ENCODE results near the gene ISLR2.

ISLR2 gene

GRCh38 chr15:74129586-74130154 lies 716 bp upstream of the ISLR2 start:
- no peak for DNase-seq (ENCODE audit: low spot score)

DNA sequence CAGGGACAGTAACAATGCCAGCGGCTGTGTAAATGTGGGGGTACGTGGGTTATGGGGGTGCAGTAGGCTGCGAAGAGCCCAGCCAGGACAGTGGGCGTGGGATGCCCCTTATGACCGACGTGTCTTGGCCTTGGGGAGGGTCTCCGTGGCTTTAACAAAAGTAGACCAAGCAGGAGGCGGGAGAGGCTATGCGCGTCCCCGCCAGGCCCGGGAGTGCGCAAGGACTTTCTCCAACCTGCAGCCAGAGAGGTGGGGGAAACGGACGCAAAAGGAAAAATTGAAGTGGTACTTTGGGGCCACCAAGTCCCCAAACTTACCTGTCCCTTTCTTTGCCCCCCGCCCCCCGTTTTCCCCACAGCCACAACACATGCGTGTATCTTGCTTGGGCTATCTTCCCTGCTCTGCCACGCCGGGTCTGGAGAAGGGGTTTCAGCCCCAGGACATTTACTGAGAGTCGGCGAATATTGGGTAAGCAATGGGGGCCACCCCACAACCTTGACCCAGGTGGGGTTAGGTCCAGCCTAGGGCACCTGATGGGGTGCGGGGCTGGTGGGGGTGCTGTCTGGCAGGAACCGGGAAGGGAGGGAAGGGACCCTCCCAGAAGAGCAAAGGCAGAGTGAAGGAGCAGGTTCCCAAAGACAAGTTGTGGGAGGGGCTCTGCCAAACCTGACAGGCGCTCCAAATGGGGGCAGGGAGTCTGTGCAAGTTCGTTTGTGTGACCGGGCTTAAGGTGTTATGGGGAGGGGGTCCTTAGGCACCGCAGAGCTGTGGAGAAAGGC lies 652 bp downstream of the ISLR2 start:
- DNase-seq (ENCODE audit: low spot score), result no peak

GRCh38 chr15:74131628-74132413 lies 1.4 kb downstream of the ISLR2 start:
- no peak for DNase-seq (ENCODE audit: low spot score)

- DNase-seq (ENCODE audit: low spot score), result no peak
These were observed 2.6 kb downstream of the ISLR2 start for GRCh38 chr15:74132681-74133651.

GRCh38 chr15:74133694-74134386 lies 3.5 kb downstream of the ISLR2 start:
- DNase-seq (ENCODE audit: low spot score), result no peak

- DNase-seq (ENCODE audit: low spot score), result no peak
These were observed 4.1 kb downstream of the ISLR2 start for GRCh38 chr15:74134387-74135027.

DNA sequence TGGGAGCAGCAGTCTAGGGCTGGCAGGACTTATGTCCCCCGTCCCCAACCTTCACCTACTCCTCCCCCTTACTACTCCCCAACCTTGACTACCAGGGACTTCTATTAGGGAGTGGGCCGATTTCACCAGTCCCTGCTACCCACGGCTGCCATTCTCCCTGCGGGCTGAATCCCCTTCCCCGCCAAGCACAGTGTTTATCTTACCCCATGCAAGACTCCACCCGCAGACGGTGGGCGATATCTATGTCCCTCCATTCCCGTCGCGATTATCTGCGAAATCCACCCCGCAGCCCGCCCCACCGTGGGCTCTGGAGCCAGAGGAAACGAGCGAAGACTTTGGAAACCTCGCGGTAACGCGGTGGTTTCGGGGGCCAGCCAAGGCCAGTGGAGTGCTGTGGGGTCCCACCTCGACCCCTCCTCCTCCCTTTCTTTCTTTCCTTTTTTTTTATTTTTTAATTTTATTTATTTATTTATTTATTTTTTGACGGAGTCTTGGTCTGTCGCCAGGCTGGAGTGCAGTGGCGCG lies 4.7 kb downstream of the ISLR2 start:
- DNase-seq (ENCODE audit: low spot score), result no peak

DNA sequence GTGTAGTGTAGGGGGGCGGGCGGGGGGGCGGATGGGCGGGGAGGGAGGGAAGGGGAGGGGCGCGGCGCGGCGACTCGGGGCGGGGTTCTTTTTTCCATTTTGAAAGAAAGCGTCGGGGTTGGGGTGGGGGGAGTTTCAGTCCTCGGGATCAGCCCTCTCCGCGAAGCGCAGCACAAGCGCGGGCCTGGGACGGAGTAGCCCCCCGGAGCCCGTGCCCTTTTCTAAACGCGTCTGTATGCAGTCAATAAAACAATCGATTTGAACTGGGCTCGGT lies 6.1 kb downstream of the ISLR2 start:
- no peak for DNase-seq (ENCODE audit: low spot score)

GRCh38 chr15:74136814-74137536 lies 6.6 kb downstream of the ISLR2 start:
- DNase-seq (ENCODE audit: low spot score), result no peak

- DNase-seq (ENCODE audit: low spot score), result no peak
These were observed 7.1 kb downstream of the ISLR2 start for GRCh38 chr15:74137537-74137894.

DNA sequence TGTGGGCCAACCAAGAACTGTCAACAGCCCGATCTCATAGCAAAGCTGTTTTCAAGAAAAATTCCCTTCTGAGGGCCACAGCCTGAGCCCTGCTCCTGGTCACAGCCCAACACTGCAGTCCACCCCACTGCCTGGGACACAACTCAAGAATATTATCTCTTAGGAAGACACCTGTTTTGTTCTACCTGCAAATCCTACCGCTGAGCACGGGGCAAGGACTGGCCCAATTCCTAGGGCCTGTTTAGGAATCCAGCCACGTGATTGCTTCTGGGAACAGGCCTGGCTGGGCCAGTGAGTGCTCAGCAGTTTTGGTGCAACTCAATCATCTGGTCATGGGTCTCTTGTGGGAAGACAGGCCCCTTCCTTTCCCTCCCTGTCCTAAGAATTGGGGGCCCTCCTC lies 8.3 kb downstream of the ISLR2 start:
- no peak for DNase-seq (ENCODE audit: low spot score)

DNA sequence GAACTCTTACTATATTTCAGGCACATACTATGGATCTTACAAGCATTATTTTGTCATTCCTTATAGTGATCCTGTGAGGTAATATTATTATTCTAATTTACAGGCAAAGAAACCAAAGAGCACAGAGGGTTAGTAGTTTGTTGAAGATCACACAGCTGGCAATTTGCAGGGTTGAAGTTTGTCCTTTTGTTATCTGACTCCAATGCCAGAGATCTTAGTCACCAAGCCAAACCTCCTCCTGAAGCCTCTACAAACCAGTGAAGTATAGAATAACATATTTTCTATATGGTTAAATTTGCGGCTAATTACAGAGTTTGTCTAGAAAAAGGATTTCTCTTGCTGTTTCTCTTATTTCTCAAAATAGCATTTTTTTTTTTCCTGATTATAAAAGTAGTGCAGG lies 11.2 kb downstream of the ISLR2 start:
- no peak for DNase-seq (ENCODE audit: low spot score)

DNA sequence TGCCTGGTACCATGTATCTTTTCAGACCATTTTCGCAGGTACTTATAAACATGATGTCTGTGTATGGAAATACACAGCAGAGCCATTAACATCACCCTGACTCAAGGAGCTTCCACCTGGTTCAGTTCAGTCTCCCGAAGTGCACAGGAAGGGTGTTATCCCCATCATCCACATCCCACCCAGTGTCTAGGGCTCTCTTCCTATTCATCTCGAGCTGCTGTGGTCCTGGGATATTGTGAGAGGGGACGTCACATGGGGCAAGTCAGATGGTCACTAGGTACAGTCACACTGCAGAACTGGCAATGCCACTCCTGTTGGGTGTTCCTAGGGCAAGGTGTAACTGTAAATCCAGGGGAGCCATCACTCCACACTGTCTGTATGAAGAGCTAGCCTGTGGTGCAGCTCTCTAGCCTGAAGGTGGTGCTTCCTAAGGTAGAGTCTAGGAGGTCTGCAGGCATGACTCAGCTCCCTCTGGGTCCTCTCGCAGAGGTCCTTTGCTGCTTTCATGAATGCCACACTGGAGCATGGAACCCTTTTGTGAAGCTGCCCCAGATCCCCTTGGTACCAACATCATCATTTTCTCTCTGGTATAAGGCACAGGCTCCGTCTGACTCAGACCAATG lies 13.9 kb downstream of the ISLR2 start:
- no peak for DNase-seq (ENCODE audit: low spot score)

- no peak for DNase-seq (ENCODE audit: low spot score)
These were observed 16.0 kb downstream of the ISLR2 start for GRCh38 chr15:74146277-74146800.

DNA sequence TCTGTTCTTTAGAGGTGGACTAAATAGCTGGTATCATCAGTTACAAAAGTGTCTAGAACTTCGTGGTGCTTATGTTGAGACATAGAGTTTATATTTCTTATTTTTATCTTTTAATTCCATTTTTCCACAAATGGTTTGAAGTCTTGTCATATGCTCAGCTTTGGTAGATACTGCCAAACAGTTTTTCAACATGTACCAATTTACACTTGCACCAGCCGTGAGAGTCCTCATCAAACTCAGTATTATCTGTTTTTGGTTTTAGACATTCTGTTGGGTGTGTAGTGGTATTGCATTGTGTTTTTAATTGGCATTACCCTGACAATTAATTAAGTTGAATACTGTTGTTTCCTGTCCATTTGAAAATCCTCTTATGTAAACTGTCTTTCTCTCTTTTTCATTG lies 16.7 kb downstream of the ISLR2 start:
- DNase-seq (ENCODE audit: low spot score), result no peak

DNA sequence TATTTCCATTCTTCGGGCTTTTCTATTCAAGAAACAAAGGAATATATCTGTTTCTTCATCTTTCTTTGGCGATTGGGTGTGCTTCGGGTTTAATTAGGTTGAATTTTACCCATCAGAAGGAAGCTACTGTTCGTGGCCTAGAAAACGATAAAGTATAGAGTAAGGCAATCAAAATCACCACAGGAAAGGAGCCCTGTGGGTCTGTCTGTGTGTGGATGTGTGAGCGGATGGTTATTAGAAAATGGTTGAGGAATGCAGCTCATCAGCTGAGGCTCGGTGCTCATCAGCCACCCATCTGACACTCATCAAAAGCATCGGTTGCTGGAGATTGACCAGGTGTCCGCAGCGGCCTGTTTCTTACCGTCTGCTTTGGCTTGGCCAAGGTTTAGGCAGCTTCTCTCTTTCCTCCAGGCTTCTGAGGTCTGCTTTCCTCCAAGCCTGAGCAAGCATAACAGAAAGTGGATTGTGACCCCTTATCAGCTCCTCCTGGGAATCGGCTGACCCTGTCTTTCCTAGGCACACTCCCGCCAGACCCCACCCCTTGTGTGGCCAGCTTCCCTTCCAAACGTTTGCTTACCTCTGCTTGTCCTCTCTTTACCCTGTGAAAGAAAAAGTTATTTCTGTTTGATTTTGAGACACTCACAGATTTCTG lies 25.5 kb downstream of the ISLR2 start:
- DNase-seq (ENCODE audit: low spot score), result no peak

DNA sequence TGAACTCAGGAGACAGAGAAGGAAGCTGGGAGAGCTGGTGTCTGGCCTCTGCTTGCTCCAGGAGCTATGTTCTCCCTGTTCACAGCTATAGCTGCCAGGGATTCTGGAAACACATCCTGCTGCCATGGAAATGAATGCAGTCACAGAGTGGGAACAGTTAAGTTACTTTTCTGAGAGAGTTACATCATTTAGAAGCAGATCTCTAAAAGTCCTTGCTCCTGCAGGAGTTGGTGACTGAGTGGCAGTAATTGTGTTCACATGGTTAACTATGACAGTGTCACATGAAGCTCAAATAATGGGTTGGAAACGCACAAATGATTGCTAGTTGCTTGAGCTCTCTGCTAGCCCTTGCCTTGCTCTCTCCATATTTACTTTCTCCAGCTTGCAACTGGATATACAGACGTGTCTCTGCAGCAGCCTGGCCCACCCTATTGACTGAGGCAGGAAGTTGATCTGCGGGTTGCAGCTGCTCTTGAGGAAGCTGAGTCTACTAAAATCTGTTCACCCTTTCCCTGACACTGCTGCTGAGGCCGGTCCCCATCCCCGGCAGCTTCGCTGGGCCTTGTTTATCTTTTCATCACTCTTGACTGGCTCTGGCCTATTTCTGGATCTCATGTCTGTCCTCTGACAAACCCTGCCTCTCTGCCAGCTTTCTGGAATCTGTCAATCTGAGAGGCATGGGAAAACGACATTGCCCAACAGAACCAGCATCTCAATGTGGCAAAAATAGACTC lies 26.5 kb downstream of the ISLR2 start:
- DNase-seq (ENCODE audit: low spot score), result no peak
